Endothelial cell of hepatic sinusoid (primary cell): Measurements from ENCODE around the gene ACSL1.

Experiments used
- in situ Hi-C: cut with HindIII; loops from 2 replicates; pipeline ENCODE4 v1.10.0; 2017; ENCODE audit warnings: low sequenced_read_pairs

The ACSL1 gene

DNA sequence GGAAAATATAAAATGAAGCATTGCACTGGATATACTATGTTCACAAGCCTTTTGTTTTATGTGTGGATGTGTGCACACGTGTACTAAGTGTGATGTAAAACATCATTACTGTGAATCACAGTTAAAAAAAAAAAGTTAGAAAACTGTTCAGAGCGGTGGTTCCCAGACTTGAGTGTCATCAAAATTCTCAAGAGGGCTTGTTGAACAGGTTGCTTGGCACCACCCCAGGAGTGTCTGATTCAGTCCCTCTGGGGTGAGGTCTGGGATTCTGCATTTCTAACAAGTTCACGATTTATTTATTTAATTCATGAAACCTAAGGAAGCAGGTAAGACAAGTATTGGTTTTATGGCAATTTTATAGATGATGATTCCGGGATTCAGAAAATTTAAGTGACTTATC, 93.6 kb downstream of the ACSL1 start:
- in situ Hi-C loops: no loop called here

DNA sequence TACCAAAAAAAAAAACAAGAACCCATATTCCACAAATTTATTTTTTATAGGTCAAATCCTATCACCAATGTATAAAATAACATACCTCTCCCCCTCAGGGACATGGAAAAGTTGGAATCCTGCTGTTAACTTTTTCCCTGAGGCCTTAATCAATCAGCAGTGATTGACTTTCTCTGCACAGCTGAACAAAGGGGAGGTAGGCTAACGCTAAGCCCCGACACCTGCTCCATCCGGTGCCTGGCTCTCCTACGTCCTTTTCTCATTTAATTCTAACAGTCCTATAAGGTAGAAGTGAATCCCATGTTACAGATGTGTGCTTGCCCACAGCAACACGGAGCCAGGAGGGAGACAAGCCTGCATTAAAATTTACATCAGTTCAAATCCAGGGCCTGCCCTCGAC, 94.7 kb downstream of the ACSL1 start:
- in situ Hi-C loops: no loop called here

DNA sequence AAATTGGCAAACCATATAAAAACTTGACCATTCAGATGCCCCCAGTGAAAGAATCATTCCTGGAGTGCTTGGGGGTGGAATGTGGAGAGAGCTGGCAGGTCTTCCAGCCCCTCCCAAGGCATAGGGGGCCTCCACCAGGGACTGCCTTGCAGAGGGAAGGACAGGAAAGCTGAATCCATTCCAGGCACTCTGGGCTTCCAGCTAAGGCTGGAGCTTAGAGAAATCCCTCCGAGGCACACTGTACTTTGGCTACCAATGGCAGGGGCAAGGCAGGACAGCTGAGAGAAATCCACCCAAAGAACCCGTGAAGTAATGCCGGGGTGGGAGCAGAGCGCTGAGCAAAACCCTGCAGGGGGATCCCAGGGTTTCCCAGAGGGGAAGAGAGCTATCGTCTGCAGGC, 95.8 kb downstream of the ACSL1 start:
- in situ Hi-C loops: no loop called here

DNA sequence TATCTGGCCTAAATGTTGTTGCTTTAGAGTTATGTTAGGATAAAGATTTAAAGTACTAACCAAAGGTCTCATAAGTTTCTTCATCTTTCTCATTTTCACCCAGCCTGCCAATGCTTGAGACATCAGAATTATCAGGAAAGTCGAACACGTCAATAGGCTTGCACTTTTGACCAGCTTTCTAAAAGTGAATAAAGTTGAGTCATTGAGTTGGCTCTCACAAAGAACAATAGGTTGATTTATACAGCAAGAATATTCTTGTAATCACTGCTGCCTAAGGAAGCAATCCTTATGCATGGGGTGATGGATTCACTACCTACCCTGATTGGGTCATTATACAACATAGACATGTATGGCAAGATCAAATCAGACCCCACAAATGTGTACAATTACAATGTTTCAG, 96.9 kb downstream of the ACSL1 start:
- in situ Hi-C loops: no loop called here

DNA sequence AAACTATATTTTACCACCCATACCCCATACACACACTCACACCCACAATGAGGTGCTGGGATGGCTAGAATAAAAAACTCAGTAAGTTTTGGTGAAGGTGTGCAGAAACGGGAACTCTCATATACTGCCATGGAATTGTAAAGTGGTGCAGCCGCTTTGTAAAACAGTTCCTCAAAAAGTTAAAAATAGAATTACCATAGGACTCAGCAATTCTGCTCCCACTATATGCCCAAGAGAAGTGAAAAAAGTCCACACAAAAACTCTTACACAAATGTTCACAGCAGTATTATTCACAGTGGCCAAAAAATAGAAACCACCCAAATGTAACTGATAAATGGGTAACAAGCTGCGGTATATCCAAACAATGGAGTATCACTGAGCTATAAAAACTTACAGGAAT, 98.3 kb downstream of the ACSL1 start:
- in situ Hi-C loops: no loop called here

DNA sequence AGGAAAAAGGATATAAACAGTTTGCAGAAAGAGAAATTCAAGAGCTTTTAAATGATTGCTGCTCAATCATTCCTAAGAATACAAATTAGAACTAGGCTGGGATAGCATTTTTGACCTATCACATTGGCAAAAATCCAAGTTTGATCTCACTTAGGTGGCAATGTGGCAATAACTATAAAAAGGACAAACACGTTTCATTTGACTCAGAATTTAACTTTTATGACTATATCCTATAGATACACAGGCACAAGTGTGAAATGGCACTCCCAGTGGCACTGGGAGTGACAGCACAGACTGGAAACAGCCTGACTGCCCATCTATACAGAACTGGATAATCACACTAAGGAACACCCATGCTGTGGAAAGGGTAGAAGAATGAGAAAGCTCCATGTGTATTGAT, 103.0 kb downstream of the ACSL1 start:
- in situ Hi-C loops: no loop called here

DNA sequence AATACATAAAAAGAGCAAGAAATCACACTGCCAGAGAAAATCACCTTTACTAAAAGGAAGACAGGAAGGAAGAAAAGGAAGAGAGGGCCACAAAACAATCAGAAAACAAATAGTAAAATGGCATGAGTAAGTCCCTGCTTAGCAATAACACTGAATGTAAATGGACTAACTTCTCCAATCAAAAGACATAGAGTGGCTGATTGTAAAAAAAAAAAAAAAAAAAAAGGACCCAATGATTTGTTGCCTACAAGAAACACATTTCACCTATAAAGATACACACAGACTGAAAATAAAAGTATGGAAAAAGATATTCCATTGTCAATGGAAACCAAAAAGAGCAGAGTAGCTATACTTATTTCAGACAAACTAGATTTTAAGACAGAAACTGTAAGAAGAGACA, 104.5 kb downstream of the ACSL1 start:
- in situ Hi-C loops: no loop called here

DNA sequence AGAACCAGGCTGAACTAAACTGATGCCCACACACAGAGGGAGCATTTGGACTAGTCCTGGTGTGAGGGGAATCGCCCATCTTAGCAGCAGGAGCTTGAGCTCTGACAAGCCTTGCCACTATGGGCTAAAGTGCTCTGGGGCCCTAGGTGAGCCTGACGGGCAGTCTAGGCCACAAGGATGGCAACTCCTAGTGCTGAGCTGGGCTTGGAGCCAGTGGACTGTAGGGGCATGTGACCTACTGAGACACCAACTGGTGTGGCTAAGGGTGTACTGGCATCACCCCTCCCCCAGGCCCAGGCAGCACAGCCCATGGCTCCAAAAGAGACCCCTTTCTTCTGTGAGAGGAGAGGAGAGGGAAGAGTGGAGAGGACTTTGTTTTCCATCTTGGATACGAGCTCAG, 106.4 kb downstream of the ACSL1 start:
- in situ Hi-C loops: no loop called here

DNA sequence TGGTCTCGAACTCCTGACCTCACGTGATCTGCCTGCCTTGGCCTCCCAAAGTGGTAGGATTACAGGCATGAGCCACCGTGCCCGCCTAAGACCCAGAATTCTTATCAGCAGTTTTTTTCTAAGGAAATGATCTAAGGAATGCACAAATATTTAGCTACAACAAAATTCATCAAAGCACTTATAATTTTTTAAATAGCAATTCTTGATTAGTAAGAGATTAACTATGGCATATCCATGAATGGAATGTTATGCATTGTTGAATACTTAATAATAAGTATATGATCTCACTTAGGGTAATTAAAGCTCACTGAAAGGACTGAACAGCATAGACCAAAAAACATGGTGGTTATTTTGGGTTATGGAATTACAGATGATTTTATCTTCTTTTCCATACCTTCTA, 110.2 kb downstream of the ACSL1 start:
- in situ Hi-C loops: no loop called here

DNA sequence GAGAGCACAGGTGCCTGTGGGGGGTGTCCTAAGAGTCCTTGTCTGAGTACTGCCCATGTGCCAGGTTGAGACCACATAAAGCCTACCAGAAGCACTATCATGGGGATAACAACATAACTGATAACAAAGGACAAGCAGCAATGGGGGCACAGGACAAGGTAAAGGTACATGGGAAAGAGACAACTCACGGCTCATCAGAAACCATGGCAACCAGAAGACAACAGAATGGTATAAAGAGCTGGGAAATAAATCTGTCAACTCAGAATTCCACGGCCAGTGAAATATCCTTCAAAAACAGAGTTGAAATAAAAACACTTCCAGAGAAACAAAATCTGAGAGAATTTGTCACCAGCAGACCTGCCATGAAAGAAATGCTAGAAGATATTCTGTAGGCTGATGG, 111.9 kb downstream of the ACSL1 start:
- in situ Hi-C loops: no loop called here

DNA sequence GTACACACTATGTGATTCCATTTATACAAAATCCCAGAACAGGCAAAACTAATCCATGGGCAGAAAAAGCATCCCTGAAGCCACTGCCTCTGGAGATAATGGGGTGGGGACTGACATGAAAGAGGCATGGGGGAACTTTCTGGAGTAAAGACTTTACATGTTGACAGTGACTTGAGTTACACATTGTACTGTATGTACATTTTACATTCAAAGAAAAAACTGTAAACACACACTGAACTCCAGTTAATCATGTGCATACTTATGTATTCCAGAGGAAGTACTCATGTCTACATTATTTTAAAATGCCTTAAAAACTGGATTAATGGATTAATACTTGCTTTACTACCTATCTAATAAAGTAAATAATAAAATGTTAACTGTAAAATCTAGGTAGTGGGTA, 113.4 kb downstream of the ACSL1 start:
- in situ Hi-C loops: no loop called here

DNA sequence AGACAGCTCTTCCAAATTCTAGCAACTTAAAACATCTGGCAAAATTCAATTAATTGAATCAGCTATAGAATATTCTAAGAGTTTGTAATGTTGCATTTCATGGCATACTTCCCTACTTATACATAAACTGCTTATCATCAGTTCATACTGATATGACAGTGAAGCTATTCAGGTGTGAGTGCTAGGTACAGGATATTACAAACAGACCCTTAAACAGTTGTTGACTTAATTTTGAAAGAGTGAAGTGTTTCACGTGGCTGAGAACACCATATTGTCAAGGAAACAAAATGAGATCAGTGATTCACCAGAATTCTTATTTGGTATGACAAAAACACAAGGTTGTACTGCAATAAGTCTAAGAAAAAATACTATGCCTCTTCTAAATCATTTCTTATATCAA, 119.3 kb downstream of the ACSL1 start:
- in situ Hi-C loops: no loop called here

DNA sequence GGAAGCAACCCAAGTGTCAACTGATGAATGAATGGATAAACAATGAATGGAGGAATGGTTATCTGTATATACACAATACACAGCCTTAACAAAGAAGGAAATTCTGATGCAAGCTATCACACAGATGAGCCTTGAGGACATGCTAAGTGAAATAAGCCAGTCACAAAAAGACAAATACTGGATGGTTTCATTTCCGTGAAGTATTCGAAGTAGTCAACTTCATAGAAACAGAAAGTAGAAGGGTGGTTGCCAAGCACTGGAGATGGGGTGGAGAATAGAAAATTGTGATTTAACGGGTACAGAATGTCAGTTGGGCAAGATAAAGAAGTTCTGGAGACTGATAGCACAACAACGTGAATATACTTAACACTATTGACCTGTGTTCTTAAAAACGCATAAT, 120.1 kb downstream of the ACSL1 start:
- in situ Hi-C loops: no loop called here
